ENCODE measurements around the gene CPEB4. TPM values are rescaled to one million over a fixed set of nuclear protein-coding genes. Genes with fewer than 3 reads are reported as not detected.

The CPEB4 gene
- total RNA-seq, 1 experiment from 2014 or later: 8.7 TPM

DNA sequence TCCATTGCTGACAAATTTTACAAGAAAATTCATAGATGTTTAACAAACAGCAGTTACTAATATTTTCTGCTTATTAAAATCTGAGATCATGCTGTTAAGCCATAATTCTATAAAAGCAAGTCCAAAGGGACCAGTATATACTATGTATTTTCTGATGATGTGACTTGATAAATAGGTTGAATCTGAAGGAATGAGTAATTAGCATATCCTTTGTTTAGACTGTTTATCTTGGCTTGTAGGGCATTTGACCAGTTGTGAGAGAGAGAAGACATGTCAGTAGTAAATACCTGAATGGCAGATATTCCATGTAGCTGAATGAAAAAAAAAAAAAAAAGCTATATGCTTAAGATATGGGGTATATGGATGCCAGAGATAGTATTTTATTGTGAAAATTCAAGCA, 14.6 kb downstream of the CPEB4 start:
- no peak overlapping the region for H3T11ph ChIP-seq (ENCODE audit: low read length)
- H3K4me2 ChIP-seq (ENCODE audit: insufficient read depth, insufficient read length, low read length): no peak overlapping the region
- H2BK12ac ChIP-seq (ENCODE audit: insufficient read length, low read depth, low read length): no peak overlapping the region
- no peak overlapping the region for H4K91ac ChIP-seq (ENCODE audit: insufficient read length, low read depth, low read length)
- no peak overlapping the region for H3K18ac ChIP-seq (ENCODE audit: insufficient read length, low read depth, low read length)
- H4K20me1 ChIP-seq (ENCODE audit: control insufficient read depth, insufficient read depth, insufficient read length): no peaks in the 10 kb centered on the region
- H3K79me2 ChIP-seq (ENCODE audit: insufficient read depth, low read length): no peaks in the 10 kb centered on the region
- H3K27ac ChIP-seq (ENCODE audit: insufficient read length, low read depth, low read length): no peak overlapping the region
- H2AFZ ChIP-seq (ENCODE audit: low read length): no peak overlapping the region
- H3K9me3 Mint-ChIP-seq: no peaks in the 10 kb centered on the region
- H3K4me1 ChIP-seq (ENCODE audit: insufficient read depth, low read length): peaks cover 3% of the 10 kb centered on the region; the same call in 1 of the 2 replicates
- no peak overlapping the region for H3K56ac ChIP-seq (ENCODE audit: insufficient read length, low read depth, low read length)
- H2BK120ac ChIP-seq (ENCODE audit: low read depth, low read length, poor library complexity, severe bottlenecking): no peak overlapping the region
- DNase-seq: no peak
- no peaks in the 10 kb centered on the region; the same call in 1 of the 2 replicates for H3K27me3 Mint-ChIP-seq (ENCODE audit: low read depth)
- H2BK5ac ChIP-seq (ENCODE audit: insufficient read length, low read length): no peak overlapping the region
- TF ChIP-seq, protein P1, sequence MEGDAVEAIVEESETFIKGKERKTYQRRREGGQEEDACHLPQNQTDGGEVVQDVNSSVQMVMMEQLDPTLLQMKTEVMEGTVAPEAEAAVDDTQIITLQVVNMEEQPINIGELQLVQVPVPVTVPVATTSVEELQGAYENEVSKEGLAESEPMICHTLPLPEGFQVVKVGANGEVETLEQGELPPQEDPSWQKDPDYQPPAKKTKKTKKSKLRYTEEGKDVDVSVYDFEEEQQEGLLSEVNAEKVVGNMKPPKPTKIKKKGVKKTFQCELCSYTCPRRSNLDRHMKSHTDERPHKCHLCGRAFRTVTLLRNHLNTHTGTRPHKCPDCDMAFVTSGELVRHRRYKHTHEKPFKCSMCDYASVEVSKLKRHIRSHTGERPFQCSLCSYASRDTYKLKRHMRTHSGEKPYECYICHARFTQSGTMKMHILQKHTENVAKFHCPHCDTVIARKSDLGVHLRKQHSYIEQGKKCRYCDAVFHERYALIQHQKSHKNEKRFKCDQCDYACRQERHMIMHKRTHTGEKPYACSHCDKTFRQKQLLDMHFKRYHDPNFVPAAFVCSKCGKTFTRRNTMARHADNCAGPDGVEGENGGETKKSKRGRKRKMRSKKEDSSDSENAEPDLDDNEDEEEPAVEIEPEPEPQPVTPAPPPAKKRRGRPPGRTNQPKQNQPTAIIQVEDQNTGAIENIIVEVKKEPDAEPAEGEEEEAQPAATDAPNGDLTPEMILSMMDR (conservative IDR thresholded peaks at IDR 0.05): no peak
- no peak overlapping the region for H3K4ac ChIP-seq (ENCODE audit: low read depth, low read length)
- no peak overlapping the region for H3K4me3 Mint-ChIP-seq
- H3K79me1 ChIP-seq (ENCODE audit: insufficient read depth, low read depth, low read length, poor library complexity, severe bottlenecking): no peaks in the 10 kb centered on the region
- H3K36me3 Mint-ChIP-seq (ENCODE audit: insufficient read depth in 1 of 3, low read depth in 3 of 3): no peaks in the 10 kb centered on the region
- no peak overlapping the region for H2BK15ac ChIP-seq (ENCODE audit: low read depth, low read length)
- H3K23ac ChIP-seq (ENCODE audit: insufficient read length, low read depth, low read length): no peak overlapping the region
- no peak overlapping the region for H4K8ac ChIP-seq (replicated peaks; ENCODE audit: insufficient read length, low read depth, low read length)
- no peak overlapping the region for H3K9ac ChIP-seq (ENCODE audit: extremely low read depth, insufficient read length, low read length)
- no peaks in the 10 kb centered on the region for H3K9me3 ChIP-seq (ENCODE audit: control insufficient read depth, low read depth, low read length)
- peaks cover 18 to 25% of the 10 kb centered on the region in 2 experiments for H3K4me1 Mint-ChIP-seq
- no peak overlapping the region for H2AK5ac ChIP-seq (ENCODE audit: insufficient read length, low read length)
- no peaks in the 10 kb centered on the region for H3K23me2 ChIP-seq (ENCODE audit: insufficient read length, low read depth, low read length, poor library complexity, severe bottlenecking)
- H3K27me3 ChIP-seq (ENCODE audit: insufficient read depth, low read length): no peaks in the 10 kb centered on the region
- no peak overlapping the region for H3K14ac ChIP-seq (ENCODE audit: insufficient read depth, low read length)
- no peak overlapping the region for H4K5ac ChIP-seq (ENCODE audit: insufficient read length, low read depth, low read length)
- H3K27ac Mint-ChIP-seq: 0 out of 7 replicates have a peak overlapping the region, but pooled peaks of 1 of the 3 experiments have one; percentile 15
- no peak overlapping the region for H2BK20ac ChIP-seq (ENCODE audit: low read depth, low read length, poor library complexity, severe bottlenecking)

Measured in H9 (cell line).